Measurements from ENCODE around the gene AKR1D1. TPM values are rescaled to one million over a fixed set of nuclear protein-coding genes. Genes with fewer than 3 reads are reported as not detected.

The AKR1D1 gene
- total and polyA plus RNA-seq, 2 of the 13 experiments (the other 11 are each of a cell fraction or from before 2014, with no cell fraction given), result 6.9 to 37.0 TPM

GRCh38 chr7:138077809-138078208 is 1.6 kb downstream of the AKR1D1 start (continued):
- TF ChIP-seq ZNF142 (CRISPR knock-in tag; IDR thresholded peaks at IDR 0.05), result no peak
- peak; percentile 61 for TF ChIP-seq SALL1 (CRISPR knock-in tag; IDR thresholded peaks at IDR 0.05)
- TF ChIP-seq ARID4A (CRISPR knock-in tag; IDR thresholded peaks at IDR 0.05; ENCODE audit: borderline replicate concordance), result peak; percentile 21; the same call in 1 of the 2 replicates
- TF ChIP-seq CREM (IDR thresholded peaks at IDR 0.05), result no peak
- TF ChIP-seq CREM (CRISPR knock-in tag; IDR thresholded peaks at IDR 0.05), result no peak
- TF ChIP-seq GATAD2A (CRISPR knock-in tag; IDR thresholded peaks at IDR 0.05), result peak; percentile 93
- no peak for TF ChIP-seq HMGXB4 (CRISPR knock-in tag; IDR thresholded peaks at IDR 0.05; ENCODE audit: borderline replicate concordance in 1 of 2, low read depth in 1 of 2)
- peak in 1 of 2 experiments; percentile 32; a peak in 1 of 4 replicates for TF ChIP-seq NR2F1 (CRISPR knock-in tag; IDR thresholded peaks at IDR 0.05)
- TF ChIP-seq MAZ (IDR thresholded peaks at IDR 0.05; ENCODE audit: borderline replicate concordance, low read depth, low read length), result no peak
- TF ChIP-seq MAZ (CRISPR knock-in tag; IDR thresholded peaks at IDR 0.05; ENCODE audit: low read depth), result no peak
- 0 out of 2 replicates have a peak, but pooled peaks have one; percentile 16 for TF ChIP-seq FOXK1 (CRISPR knock-in tag; IDR thresholded peaks at IDR 0.05; ENCODE audit: borderline replicate concordance, low read depth)
- 0 out of 2 replicates have a peak, but pooled peaks have one; percentile 35 for TF ChIP-seq ZNF292 (CRISPR knock-in tag; IDR thresholded peaks at IDR 0.05; ENCODE audit: borderline replicate concordance, low read depth)
- 0 out of 2 replicates have a peak, but pooled peaks have one; percentile 30 for TF ChIP-seq KAT8 (CRISPR knock-in tag; IDR thresholded peaks at IDR 0.05)
- peak; percentile 83 for TF ChIP-seq ATF3 (CRISPR knock-in tag; IDR thresholded peaks at IDR 0.05)
- TF ChIP-seq RFX3 (CRISPR knock-in tag; IDR thresholded peaks at IDR 0.05), result no peak
- peak; percentile 88 for TF ChIP-seq FOSL2 (CRISPR knock-in tag; IDR thresholded peaks at IDR 0.05)
- TF ChIP-seq PHF5A (CRISPR knock-in tag; IDR thresholded peaks at IDR 0.05; ENCODE audit: low read depth, unreplicated experiment), result no peak
- TF ChIP-seq NBN (conservative IDR thresholded peaks at IDR 0.05), result no peak
- TF ChIP-seq ZNF780A (CRISPR knock-in tag; IDR thresholded peaks at IDR 0.05), result 0 out of 2 replicates have a peak, but pooled peaks have one; percentile 27

Measured in HepG2 (cell line).